ENCODE results near the gene MGST2.
"Not testable (repeated sequence)": the region's sequence is repeated elsewhere in the genome, so short reads cannot be mapped to it uniquely, and the experiment has no call there.

Gene MGST2

DNA sequence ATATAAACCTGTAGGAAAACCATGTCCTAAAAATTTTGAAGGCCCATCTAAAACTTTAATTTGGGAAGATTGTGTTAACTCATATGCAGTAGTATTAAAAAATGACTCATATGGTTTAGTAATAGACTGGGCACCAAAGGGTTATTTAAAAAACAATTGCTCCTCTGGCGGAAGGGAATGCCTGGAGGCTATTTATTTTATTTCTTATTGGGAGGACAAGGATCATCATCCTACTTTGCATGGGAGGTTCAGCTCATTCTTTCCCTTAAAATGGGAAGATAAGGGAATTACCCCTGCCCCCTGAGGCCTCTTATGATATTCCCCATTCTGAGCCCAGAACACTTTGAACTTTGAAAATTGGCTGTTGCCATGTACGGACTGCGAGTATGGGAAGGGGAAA, 29.7 kb upstream of the MGST2 start:
- no peak for DNase-seq (ENCODE audit: low read depth, low spot score)
- H3K36me3 ChIP-seq (ENCODE audit: insufficient read depth, low read length), result no peaks in the 10 kb centered on the region
- no peaks in the 10 kb centered on the region for H3K9me3 ChIP-seq (ENCODE audit: low read depth, low read length)
- H3K9ac ChIP-seq (ENCODE audit: insufficient read length), result no peak overlapping the region
- H3K4me3 ChIP-seq, result no peak overlapping the region
- no peak overlapping the region for H3K27ac ChIP-seq
- no peak for TF ChIP-seq EZH2 (IDR thresholded peaks at IDR 0.05)
- TF ChIP-seq POLR2AphosphoS5 (IDR thresholded peaks at IDR 0.05; ENCODE audit: borderline replicate concordance, low read depth, low read length), result no peak
- TF ChIP-seq FOXP2 (optimal IDR thresholded peaks at IDR 0.05; ENCODE audit: control extremely low read depth, extremely low read length, insufficient read depth), result no peak

DNA sequence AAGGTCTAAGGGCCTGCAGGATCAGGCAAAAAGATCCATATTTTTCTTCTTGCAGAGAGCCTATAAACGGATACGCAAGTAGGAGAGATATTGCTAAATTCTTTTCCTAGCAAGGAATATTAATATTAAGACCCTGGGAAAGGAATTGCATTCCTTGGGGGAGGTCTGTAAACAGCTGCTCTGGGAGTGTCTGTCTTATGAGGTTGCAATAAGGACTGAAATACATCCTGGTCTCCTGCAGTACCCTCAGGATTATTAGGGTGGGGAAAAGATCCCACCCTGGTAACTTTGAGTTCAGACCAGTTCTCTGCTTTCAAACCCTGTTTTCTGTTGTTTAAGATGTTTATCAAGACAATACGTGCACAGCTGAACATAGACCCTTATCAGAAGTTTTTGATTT, 27.3 kb upstream of the MGST2 start:
- not testable (repeated sequence) for H3K9ac ChIP-seq (ENCODE audit: insufficient read length); H3K36me3 ChIP-seq (ENCODE audit: insufficient read depth, low read length); H3K27ac ChIP-seq; DNase-seq (ENCODE audit: low read depth, low spot score); H3K9me3 ChIP-seq (ENCODE audit: low read depth, low read length); H3K4me3 ChIP-seq

DNA sequence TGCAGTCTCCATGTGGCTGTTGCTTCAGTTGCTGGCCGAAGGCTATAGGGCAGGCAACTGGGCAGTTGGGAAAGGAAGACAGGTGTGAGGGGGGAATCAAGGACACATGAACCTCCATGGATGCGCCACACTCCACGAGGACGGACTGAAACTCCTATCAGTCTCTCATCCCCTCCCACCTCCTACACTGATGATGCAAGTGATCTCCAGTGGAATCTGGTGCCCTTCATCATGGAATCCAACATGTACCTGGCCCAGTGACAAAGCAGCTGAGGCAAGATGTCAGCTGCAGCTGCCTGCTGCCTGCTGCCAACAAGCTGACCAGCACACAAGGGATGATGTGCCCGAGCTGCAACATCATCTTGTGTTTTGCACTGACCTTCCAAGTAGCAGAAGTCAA, 26.0 kb upstream of the MGST2 start:
- DNase-seq (ENCODE audit: low read depth, low spot score), result no peak
- no peaks in the 10 kb centered on the region for H3K9me3 ChIP-seq (ENCODE audit: low read depth, low read length)
- H3K36me3 ChIP-seq (ENCODE audit: insufficient read depth, low read length), result no peaks in the 10 kb centered on the region
- H3K4me3 ChIP-seq, result no peak overlapping the region
- H3K27ac ChIP-seq, result no peak overlapping the region
- no peak for TF ChIP-seq POLR2AphosphoS5 (IDR thresholded peaks at IDR 0.05; ENCODE audit: borderline replicate concordance, low read depth, low read length)
- no peak for TF ChIP-seq FOXP2 (optimal IDR thresholded peaks at IDR 0.05; ENCODE audit: control extremely low read depth, extremely low read length, insufficient read depth)
- no peak for TF ChIP-seq EZH2 (IDR thresholded peaks at IDR 0.05)
- H3K9ac ChIP-seq (ENCODE audit: insufficient read length), result no peak overlapping the region

DNA sequence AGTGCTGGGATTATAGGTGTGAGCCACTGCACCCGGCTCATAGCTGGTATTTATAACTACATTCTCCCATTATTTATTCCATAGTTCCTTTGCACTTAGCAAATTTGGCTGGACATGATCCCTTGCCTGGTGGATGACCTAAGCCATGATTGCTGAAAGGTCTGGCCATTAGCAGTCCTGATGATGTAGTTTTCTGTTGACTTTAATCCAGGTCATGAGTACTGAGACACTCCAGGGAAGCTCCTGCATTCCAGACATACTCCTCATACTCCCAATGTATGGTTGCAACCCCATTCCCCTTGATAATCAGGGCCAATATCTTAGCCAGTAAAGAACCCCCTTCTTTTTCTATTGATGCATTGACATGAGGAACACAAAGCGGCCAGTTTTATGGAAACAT, 24.4 kb upstream of the MGST2 start:
- no peak overlapping the region for H3K9ac ChIP-seq (ENCODE audit: insufficient read length)
- no peaks in the 10 kb centered on the region for H3K36me3 ChIP-seq (ENCODE audit: insufficient read depth, low read length)
- TF ChIP-seq POLR2AphosphoS5 (IDR thresholded peaks at IDR 0.05; ENCODE audit: borderline replicate concordance, low read depth, low read length), result no peak
- TF ChIP-seq EZH2 (IDR thresholded peaks at IDR 0.05), result no peak
- TF ChIP-seq FOXP2 (optimal IDR thresholded peaks at IDR 0.05; ENCODE audit: control extremely low read depth, extremely low read length, insufficient read depth), result no peak
- H3K9me3 ChIP-seq (ENCODE audit: low read depth, low read length), result no peaks in the 10 kb centered on the region
- no peak overlapping the region for H3K4me3 ChIP-seq
- no peak for DNase-seq (ENCODE audit: low read depth, low spot score)
- H3K27ac ChIP-seq, result no peak overlapping the region

DNA sequence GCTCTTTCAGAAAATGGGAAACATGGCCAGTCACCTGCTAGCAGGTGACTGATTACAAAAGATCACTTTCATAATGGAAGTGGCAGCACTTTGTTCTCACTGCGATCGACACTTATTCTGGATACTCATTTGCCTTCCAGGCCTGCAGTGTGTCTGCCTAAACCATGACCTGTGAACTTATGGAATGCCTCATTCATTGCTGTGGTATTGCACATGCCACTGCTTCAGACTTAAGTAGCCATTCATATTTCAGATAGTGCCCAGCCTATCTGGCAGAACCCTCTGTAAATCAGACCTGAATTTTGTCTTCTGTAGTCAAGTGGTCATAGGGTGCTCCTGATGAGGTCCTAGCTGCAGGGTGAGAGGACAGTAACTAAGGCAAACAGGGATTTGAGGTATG, 23.3 kb upstream of the MGST2 start:
- DNase-seq (ENCODE audit: low read depth, low spot score), result no peak
- no peak for TF ChIP-seq FOXP2 (optimal IDR thresholded peaks at IDR 0.05; ENCODE audit: control extremely low read depth, extremely low read length, insufficient read depth)
- no peak for TF ChIP-seq EZH2 (IDR thresholded peaks at IDR 0.05)
- no peak for TF ChIP-seq POLR2AphosphoS5 (IDR thresholded peaks at IDR 0.05; ENCODE audit: borderline replicate concordance, low read depth, low read length)
- no peak overlapping the region for H3K27ac ChIP-seq
- H3K36me3 ChIP-seq (ENCODE audit: insufficient read depth, low read length), result no peaks in the 10 kb centered on the region
- H3K9ac ChIP-seq (ENCODE audit: insufficient read length), result no peak overlapping the region
- H3K9me3 ChIP-seq (ENCODE audit: low read depth, low read length), result no peaks in the 10 kb centered on the region
- no peak overlapping the region for H3K4me3 ChIP-seq

- DNase-seq (ENCODE audit: low read depth, low spot score), result no peak
- Histone ChIP-seq H3K36me3 (ENCODE audit: insufficient read depth, low read length) (no peaks in the 10 kb centered on the region), H3K9me3 (ENCODE audit: low read depth, low read length) (no peaks in the 10 kb centered on the region), H3K4me3 (no peak overlapping the region), H3K27ac (no peak overlapping the region), H3K9ac (ENCODE audit: insufficient read length) (no peak overlapping the region)
- TF ChIP-seq FOXP2 (optimal IDR thresholded peaks at IDR 0.05; ENCODE audit: control extremely low read depth, extremely low read length, insufficient read depth) (no peak), POLR2AphosphoS5 (IDR thresholded peaks at IDR 0.05; ENCODE audit: borderline replicate concordance, low read depth, low read length) (no peak), EZH2 (IDR thresholded peaks at IDR 0.05) (no peak)
These were observed 22.4 kb upstream of the MGST2 start for GRCh38 chr4:139643042-139643895.

DNA sequence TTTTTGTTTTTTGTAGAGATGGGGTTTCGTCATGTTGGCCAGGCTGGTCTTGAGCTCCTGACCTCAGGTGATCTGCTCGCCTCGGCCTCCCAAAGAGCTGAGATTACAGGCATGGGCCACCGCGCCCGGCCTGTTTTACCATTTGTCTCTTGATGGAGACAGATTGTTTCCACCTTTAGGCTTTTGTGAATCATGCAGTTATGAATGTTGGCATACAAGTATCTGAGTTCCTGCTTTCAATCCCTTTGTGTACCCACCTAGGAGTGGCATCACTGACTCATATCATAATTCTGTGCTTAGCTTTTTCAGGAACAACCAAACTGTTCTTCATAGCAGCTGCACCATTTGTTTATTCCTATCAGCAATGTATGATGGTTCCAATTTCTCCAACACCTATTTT, 20.2 kb upstream of the MGST2 start:
- Histone ChIP-seq H3K9me3 (ENCODE audit: low read depth, low read length) (no peaks in the 10 kb centered on the region), H3K27ac (no peak overlapping the region), H3K36me3 (ENCODE audit: insufficient read depth, low read length) (no peaks in the 10 kb centered on the region), H3K9ac (ENCODE audit: insufficient read length) (no peak overlapping the region), H3K4me3 (no peak overlapping the region)
- DNase-seq (ENCODE audit: low read depth, low spot score), result no peak
- TF ChIP-seq EZH2 (IDR thresholded peaks at IDR 0.05) (no peak), POLR2AphosphoS5 (IDR thresholded peaks at IDR 0.05; ENCODE audit: borderline replicate concordance, low read depth, low read length) (no peak), FOXP2 (optimal IDR thresholded peaks at IDR 0.05; ENCODE audit: control extremely low read depth, extremely low read length, insufficient read depth) (no peak)

GRCh38 chr4:139647184-139647583, 18.4 kb upstream of the MGST2 start:
- Histone ChIP-seq H3K4me3 (no peak overlapping the region), H3K9ac (ENCODE audit: insufficient read length) (no peak overlapping the region), H3K36me3 (ENCODE audit: insufficient read depth, low read length) (no peaks in the 10 kb centered on the region), H3K27ac (no peak overlapping the region), H3K9me3 (ENCODE audit: low read depth, low read length) (no peaks in the 10 kb centered on the region)
- TF ChIP-seq POLR2AphosphoS5 (IDR thresholded peaks at IDR 0.05; ENCODE audit: borderline replicate concordance, low read depth, low read length) (no peak), EZH2 (IDR thresholded peaks at IDR 0.05) (no peak), FOXP2 (optimal IDR thresholded peaks at IDR 0.05; ENCODE audit: control extremely low read depth, extremely low read length, insufficient read depth) (no peak)
- no peak for DNase-seq (ENCODE audit: low read depth, low spot score)

- no peak for TF ChIP-seq FOXP2 (optimal IDR thresholded peaks at IDR 0.05; ENCODE audit: control extremely low read depth, extremely low read length, insufficient read depth)
- TF ChIP-seq POLR2AphosphoS5 (IDR thresholded peaks at IDR 0.05; ENCODE audit: borderline replicate concordance, low read depth, low read length), result no peak
- no peak for TF ChIP-seq EZH2 (IDR thresholded peaks at IDR 0.05)
- H3K9me3 ChIP-seq (ENCODE audit: low read depth, low read length), result no peaks in the 10 kb centered on the region
- H3K9ac ChIP-seq (ENCODE audit: insufficient read length), result no peak overlapping the region
- H3K4me3 ChIP-seq, result no peak overlapping the region
- no peak for DNase-seq (ENCODE audit: low read depth, low spot score)
- H3K36me3 ChIP-seq (ENCODE audit: insufficient read depth, low read length), result no peaks in the 10 kb centered on the region
- no peak overlapping the region for H3K27ac ChIP-seq
These were observed 17.7 kb upstream of the MGST2 start for GRCh38 chr4:139647952-139648351.
